Mesenteric fat pad (tissue), 1 donor: ENCODE data around the gene SIK3. TPM values are rescaled to one million over a fixed set of nuclear protein-coding genes. Genes with fewer than 3 reads are reported as not detected.
"Not testable (repeated sequence)": the region's sequence is repeated elsewhere in the genome, so short reads cannot be mapped to it uniquely, and the experiment has no call there.

Experiments used
- DNase-seq: peaks from one replicate; pipeline ENCODE4 v3.0.0-alpha.2; 2020; ENCODE audit warnings: low spot score
- total RNA-seq: library from RNA; stranded (reverse); fragmentation: NEBNext Ultra II Directional; extraction: Animal tissue kit (Norgen Biotek cat#: 25700); gene quantifications from one replicate; pipeline ENCODE4 v1.2.1, GENCODE V29; 2021
- donor health status: DM: yes; HTN: yes; CAD: no.

The SIK3 gene
- total RNA-seq, 1 donor from 2014 or later: 39.2 TPM

GRCh38 chr11:117050121-117050520 is 48.1 kb downstream of the SIK3 start:
- not testable (repeated sequence) for DNase-seq

GRCh38 chr11:117046627-117047026 is 51.6 kb downstream of the SIK3 start:
- not testable (repeated sequence) for DNase-seq

GRCh38 chr11:117045956-117046355 is 52.3 kb downstream of the SIK3 start:
- DNase-seq: no peak

- DNase-seq: no peak
Observed at GRCh38 chr11:117045196-117045595, 53.0 kb downstream of the SIK3 start.

- no peak for DNase-seq
Observed at GRCh38 chr11:117044287-117045035, 53.8 kb downstream of the SIK3 start.

GRCh38 chr11:117042689-117043088 is 55.5 kb downstream of the SIK3 start:
- no peak for DNase-seq

GRCh38 chr11:117039900-117040299 is 58.3 kb downstream of the SIK3 start:
- no peak for DNase-seq

- DNase-seq: no peak
Observed at GRCh38 chr11:117039270-117039669, 59.0 kb downstream of the SIK3 start.

GRCh38 chr11:117037975-117038350 is 60.3 kb downstream of the SIK3 start:
- DNase-seq: no peak

- DNase-seq: no peak
Observed at GRCh38 chr11:117037279-117037974, 60.8 kb downstream of the SIK3 start.

- no peak for DNase-seq
Observed at GRCh38 chr11:117034901-117035300, 63.3 kb downstream of the SIK3 start.

- no peak for DNase-seq
Observed at GRCh38 chr11:117026593-117027330, 71.5 kb downstream of the SIK3 start.

GRCh38 chr11:117023707-117024106 is 74.5 kb downstream of the SIK3 start:
- not testable (repeated sequence) for DNase-seq

- DNase-seq: no peak
Observed at GRCh38 chr11:117023178-117023577, 75.0 kb downstream of the SIK3 start.

- DNase-seq: no peak
Observed at GRCh38 chr11:117022526-117022925, 75.7 kb downstream of the SIK3 start.

- no peak for DNase-seq
Observed at GRCh38 chr11:117020869-117021564, 77.2 kb downstream of the SIK3 start.

GRCh38 chr11:117020287-117020686 is 77.9 kb downstream of the SIK3 start:
- DNase-seq: no peak

GRCh38 chr11:117019871-117020270 is 78.4 kb downstream of the SIK3 start:
- DNase-seq: no peak

- no peak for DNase-seq
Observed at GRCh38 chr11:117017456-117017855, 80.8 kb downstream of the SIK3 start.

GRCh38 chr11:117016747-117017146 is 81.5 kb downstream of the SIK3 start:
- DNase-seq: no peak

- DNase-seq: no peak
Observed at GRCh38 chr11:117016246-117016645, 82.0 kb downstream of the SIK3 start.

GRCh38 chr11:117011541-117011898 is 86.7 kb downstream of the SIK3 start:
- DNase-seq: no peak
